ENCODE results near the gene FUOM. TPM values are rescaled to one million over a fixed set of nuclear protein-coding genes. Genes with fewer than 3 reads are reported as not detected.

FUOM gene
- total and polyA plus RNA-seq, 9 of the 15 experiments (the other 6 are each of a cell fraction or from before 2014, with no cell fraction given), result 1.8 to 96.1 (median 27.0) TPM

DNA sequence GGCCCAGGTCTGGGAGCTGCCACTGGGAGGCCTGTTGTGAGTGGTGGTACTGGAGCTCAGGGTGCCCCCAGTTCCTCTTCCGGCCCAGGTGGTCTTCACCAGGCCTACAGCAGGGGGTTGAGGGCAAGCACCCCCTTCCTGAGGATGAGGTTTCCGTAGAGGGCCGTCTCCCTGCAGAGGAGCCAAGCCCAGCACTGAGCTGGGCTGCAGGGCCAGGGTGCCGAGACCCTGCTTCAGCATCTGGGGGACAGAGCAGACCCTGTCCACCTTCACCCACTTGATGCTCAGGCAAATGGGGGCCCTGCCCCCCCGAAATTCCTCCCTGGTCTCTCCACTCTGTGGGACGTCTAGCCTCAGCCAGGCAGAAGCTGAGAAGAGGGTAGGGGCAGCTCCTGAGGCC is 2.6 kb downstream of the FUOM start:
- H3K4me3 ChIP-seq, result no peak overlapping the region
- ATAC-seq, result no peak
- ChIA-PET POLR2A (interaction anchor here (0.7 kb wide), 1 partner anchor 13 kb away, joined by 3 read pairs; no protein-coding TSS in a partner anchor), CTCF (ENCODE audit: low intra/inter-chr PET ratio) (no interaction called here)
- no peaks in the 10 kb centered on the region for H4K20me1 ChIP-seq (replicated peaks; ENCODE audit: control insufficient read depth, insufficient read depth, low read length)
- intact Hi-C loops (cut with micrococcal nuclease), result loop anchor here (5.0 kb wide), 1 partner anchor 37 kb away; the partner anchor contains the start of gene MTG1
- peaks cover 12% of the 10 kb centered on the region; the same call in 1 of the 3 replicates for H3K36me3 ChIP-seq (ENCODE audit: control insufficient read depth, insufficient read depth, low read length)
- peaks cover 12% of the 10 kb centered on the region for H3K79me2 ChIP-seq (ENCODE audit: control insufficient read depth, insufficient read depth, low read length)
- H2AFZ ChIP-seq (ENCODE audit: low read depth, low read length), result no peak overlapping the region
- no peak for TF ChIP-seq ZNF174 (CRISPR knock-in tag; IDR thresholded peaks at IDR 0.05)
- TF ChIP-seq, protein P1, sequence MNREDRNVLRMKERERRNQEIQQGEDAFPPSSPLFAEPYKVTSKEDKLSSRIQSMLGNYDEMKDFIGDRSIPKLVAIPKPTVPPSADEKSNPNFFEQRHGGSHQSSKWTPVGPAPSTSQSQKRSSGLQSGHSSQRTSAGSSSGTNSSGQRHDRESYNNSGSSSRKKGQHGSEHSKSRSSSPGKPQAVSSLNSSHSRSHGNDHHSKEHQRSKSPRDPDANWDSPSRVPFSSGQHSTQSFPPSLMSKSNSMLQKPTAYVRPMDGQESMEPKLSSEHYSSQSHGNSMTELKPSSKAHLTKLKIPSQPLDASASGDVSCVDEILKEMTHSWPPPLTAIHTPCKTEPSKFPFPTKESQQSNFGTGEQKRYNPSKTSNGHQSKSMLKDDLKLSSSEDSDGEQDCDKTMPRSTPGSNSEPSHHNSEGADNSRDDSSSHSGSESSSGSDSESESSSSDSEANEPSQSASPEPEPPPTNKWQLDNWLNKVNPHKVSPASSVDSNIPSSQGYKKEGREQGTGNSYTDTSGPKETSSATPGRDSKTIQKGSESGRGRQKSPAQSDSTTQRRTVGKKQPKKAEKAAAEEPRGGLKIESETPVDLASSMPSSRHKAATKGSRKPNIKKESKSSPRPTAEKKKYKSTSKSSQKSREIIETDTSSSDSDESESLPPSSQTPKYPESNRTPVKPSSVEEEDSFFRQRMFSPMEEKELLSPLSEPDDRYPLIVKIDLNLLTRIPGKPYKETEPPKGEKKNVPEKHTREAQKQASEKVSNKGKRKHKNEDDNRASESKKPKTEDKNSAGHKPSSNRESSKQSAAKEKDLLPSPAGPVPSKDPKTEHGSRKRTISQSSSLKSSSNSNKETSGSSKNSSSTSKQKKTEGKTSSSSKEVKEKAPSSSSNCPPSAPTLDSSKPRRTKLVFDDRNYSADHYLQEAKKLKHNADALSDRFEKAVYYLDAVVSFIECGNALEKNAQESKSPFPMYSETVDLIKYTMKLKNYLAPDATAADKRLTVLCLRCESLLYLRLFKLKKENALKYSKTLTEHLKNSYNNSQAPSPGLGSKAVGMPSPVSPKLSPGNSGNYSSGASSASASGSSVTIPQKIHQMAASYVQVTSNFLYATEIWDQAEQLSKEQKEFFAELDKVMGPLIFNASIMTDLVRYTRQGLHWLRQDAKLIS (CRISPR knock-in tag; IDR thresholded peaks at IDR 0.05), result no peak
- no peak for TF ChIP-seq MCM3 (IDR thresholded peaks at IDR 0.05)
- TF ChIP-seq MCM2 (IDR thresholded peaks at IDR 0.05; ENCODE audit: low read depth), result no peak
- no peak for TF ChIP-seq ZNF232 (CRISPR knock-in tag; IDR thresholded peaks at IDR 0.05)
- no TSS peak for BruUV-seq (replicated peaks)
- peaks cover 9 to 75% of the 10 kb centered on the region in 2 experiments for H3K4me1 ChIP-seq (replicated peaks in 1 of 2; ENCODE audit: control insufficient read depth in 2 of 2, insufficient read depth in 2 of 2, low read length in 2 of 2)
- H3K27me3 ChIP-seq (ENCODE audit: control insufficient read depth in 2 of 2, insufficient read depth in 2 of 2, low read length in 2 of 2), result no peaks in the 10 kb centered on the region
- H3K9ac ChIP-seq (ENCODE audit: insufficient read depth in 1 of 2, low read depth in 2 of 2, low read length in 2 of 2), result no peak overlapping the region
- in situ Hi-C loops (cut with MboI), result no loop called here
- FAIRE-seq, result no peak
- DNase-seq (ENCODE audit: extremely low read depth in 1 of 4, low spot score in 3 of 4), result no peak
- H3K27ac ChIP-seq (ENCODE audit: extremely low read depth, low read depth, low read length), result no peak overlapping the region
- no peak overlapping the region for H3K4me2 ChIP-seq (ENCODE audit: insufficient read depth, low read length)
- no peaks in the 10 kb centered on the region for H3K9me1 ChIP-seq (ENCODE audit: control insufficient read depth, insufficient read depth, low read length)
- 89% methylated on average over 3 of the region's 6 CpGs for WGBS (ENCODE audit: insufficient coverage, low coverage, missing lambda C conversion rate)
- H3K9me3 ChIP-seq (replicated peaks; ENCODE audit: control insufficient read depth, insufficient read depth, low read depth, low read length), result no peaks in the 10 kb centered on the region

All from K562 (cell line).